Measurements from ENCODE around the gene TMPRSS2.

GRCh38 chr21:41480086-41480690, 27.8 kb downstream of the TMPRSS2 start:
- TF ChIP-seq CTCF (IDR thresholded peaks at IDR 0.05) (no peak), EZH2 (IDR thresholded peaks at IDR 0.05; ENCODE audit: borderline replicate concordance, insufficient read depth, low read depth, low read length, poor library complexity, severe bottlenecking) (no peak)

All from B cell (primary cell).